Gastrocnemius medialis (tissue), 4 donors: Measurements from ENCODE around the gene GDA.

Experiments
- POLR2A ChIP-seq, 2 donors: fragments of 450-650 bp; IDR thresholded peaks; one replicate each; pipeline ENCODE4 v1.6.1; 2017; ENCODE audit warnings: antibody characterized with exemption in 2 of 2, mild to moderate bottlenecking in 2 of 2, moderate library complexity in 2 of 2
- TF ChIP-seq, protein P1 (sequence below), 5 experiments: fragments of 450-650 bp in 3 of 5; fragments of 200-600 bp in 2 of 5; sonication (generic) in 2 of 5; IDR thresholded peaks in 4 of 5; conservative IDR thresholded peaks in 1 of 5; 1 replicate in 4 of 5; 2 replicates in 1 of 5; pipeline ENCODE4 v1.5.1; 2016 to 2019; ENCODE audit warnings: antibody characterized with exemption in 5 of 5, mild to moderate bottlenecking in 3 of 5, moderate library complexity in 3 of 5

GRCh38 chr9:72149231-72149975, at the start of gene GDA:
- TF ChIP-seq, protein P1, sequence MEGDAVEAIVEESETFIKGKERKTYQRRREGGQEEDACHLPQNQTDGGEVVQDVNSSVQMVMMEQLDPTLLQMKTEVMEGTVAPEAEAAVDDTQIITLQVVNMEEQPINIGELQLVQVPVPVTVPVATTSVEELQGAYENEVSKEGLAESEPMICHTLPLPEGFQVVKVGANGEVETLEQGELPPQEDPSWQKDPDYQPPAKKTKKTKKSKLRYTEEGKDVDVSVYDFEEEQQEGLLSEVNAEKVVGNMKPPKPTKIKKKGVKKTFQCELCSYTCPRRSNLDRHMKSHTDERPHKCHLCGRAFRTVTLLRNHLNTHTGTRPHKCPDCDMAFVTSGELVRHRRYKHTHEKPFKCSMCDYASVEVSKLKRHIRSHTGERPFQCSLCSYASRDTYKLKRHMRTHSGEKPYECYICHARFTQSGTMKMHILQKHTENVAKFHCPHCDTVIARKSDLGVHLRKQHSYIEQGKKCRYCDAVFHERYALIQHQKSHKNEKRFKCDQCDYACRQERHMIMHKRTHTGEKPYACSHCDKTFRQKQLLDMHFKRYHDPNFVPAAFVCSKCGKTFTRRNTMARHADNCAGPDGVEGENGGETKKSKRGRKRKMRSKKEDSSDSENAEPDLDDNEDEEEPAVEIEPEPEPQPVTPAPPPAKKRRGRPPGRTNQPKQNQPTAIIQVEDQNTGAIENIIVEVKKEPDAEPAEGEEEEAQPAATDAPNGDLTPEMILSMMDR (IDR thresholded peaks at IDR 0.05 in 4 of 5, conservative IDR thresholded peaks at IDR 0.05 in 1 of 5) = no peak
- no peak for TF ChIP-seq POLR2A (IDR thresholded peaks at IDR 0.05)
